ENCODE results near the gene WDR73.

GRCh38 chr15:84625123-84625522 is 29.0 kb downstream of the WDR73 start:
- no peak for TF ChIP-seq CTCF (conservative IDR thresholded peaks at IDR 0.05; ENCODE audit: low read depth, low read length)
- no peak for TF ChIP-seq EZH2 (IDR thresholded peaks at IDR 0.05; ENCODE audit: borderline replicate concordance, low read depth, low read length, poor library complexity, severe bottlenecking)
